Measurements from ENCODE around the gene UNC5A.

- no peak for TF ChIP-seq CTCF (conservative IDR thresholded peaks at IDR 0.05)
- no peak for TF ChIP-seq EZH2 (IDR thresholded peaks at IDR 0.05; ENCODE audit: low read depth)
Observed at GRCh38 chr5:176776916-176777315, 33.4 kb upstream of the UNC5A start.

Measured in PC-9 (cell line).